ENCODE measurements around the gene THADA. TPM values are rescaled to one million over a fixed set of nuclear protein-coding genes. Genes with fewer than 3 reads are reported as not detected.
A peak's percentile ranks its signal among the peaks of the same experiment; 100 is the strongest.

The THADA gene
- total RNA-seq, 3 donors from 2014 or later (not counting 1 experiment from before 2014, with no cell fraction given): 34.1 to 35.7 (median 35.3) TPM

DNA sequence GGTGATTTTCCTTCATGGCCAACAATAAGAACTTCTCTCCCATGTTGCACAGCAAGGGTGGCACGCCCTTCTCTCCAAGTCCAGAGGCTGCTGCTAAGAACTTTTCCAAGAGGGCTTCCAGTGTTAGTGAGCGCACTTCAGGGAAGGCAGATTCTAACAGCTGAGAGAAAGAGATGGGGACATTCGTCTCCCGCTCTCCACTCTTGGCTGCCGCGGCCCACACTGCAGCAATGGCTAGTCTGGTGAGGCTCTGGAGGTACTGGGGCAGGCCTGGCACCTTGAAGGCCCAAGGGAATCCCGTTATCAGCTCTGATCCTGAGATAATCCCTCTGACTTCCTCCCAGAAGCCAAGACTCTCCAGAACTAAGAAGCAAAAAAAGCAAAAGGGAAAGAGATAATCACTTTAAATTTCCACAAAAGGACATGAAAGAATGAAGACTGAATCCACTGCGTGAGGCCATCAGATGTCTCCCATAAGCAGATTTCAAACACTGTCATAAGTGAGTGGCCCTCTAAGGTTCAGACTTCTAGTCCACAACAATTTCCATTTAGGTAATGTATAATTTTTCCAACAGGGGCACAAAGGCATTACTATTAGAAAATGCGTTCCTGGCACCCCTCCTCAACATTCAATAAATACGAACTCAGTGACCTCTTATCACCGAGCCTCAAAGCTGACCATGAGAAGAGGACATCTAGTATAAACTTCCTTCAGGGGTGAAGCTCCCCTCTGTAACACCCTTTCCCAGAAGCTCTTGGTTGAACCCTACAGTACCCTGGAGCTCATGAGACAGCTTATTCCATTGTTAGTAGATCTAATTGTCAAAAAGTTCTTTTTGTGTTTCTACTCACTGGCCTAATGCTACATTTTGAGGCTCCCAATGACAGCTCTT, 302.7 kb downstream of the THADA start:
- no peak overlapping the region for H3K27ac ChIP-seq (ENCODE audit: low read length)
- H3K4me3 Mint-ChIP-seq: no peak overlapping the region
- H3K27ac Mint-ChIP-seq: peak overlapping the region; percentile 27 to 83
- peaks cover 15% of the 10 kb centered on the region in 2 donors for H3K4me1 Mint-ChIP-seq
- intact Hi-C loops (cut with micrococcal nuclease): no loop called here
- H3K9me3 Mint-ChIP-seq: no peaks in the 10 kb centered on the region
- H3K36me3 ChIP-seq (ENCODE audit: control insufficient read depth, insufficient read depth, low read length): peaks cover 4% of the 10 kb centered on the region
- DNase-seq (no peak), ATAC-seq (no peak)
- 96% methylated on average over 11 of the region's 11 CpGs for WGBS (ENCODE audit: insufficient coverage)
- H3K4me3 ChIP-seq (ENCODE audit: low read length): no peak overlapping the region
- H3K27me3 Mint-ChIP-seq (ENCODE audit: low read depth in 2 of 2): no peaks in the 10 kb centered on the region
- TF ChIP-seq, protein P1, sequence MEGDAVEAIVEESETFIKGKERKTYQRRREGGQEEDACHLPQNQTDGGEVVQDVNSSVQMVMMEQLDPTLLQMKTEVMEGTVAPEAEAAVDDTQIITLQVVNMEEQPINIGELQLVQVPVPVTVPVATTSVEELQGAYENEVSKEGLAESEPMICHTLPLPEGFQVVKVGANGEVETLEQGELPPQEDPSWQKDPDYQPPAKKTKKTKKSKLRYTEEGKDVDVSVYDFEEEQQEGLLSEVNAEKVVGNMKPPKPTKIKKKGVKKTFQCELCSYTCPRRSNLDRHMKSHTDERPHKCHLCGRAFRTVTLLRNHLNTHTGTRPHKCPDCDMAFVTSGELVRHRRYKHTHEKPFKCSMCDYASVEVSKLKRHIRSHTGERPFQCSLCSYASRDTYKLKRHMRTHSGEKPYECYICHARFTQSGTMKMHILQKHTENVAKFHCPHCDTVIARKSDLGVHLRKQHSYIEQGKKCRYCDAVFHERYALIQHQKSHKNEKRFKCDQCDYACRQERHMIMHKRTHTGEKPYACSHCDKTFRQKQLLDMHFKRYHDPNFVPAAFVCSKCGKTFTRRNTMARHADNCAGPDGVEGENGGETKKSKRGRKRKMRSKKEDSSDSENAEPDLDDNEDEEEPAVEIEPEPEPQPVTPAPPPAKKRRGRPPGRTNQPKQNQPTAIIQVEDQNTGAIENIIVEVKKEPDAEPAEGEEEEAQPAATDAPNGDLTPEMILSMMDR (IDR thresholded peaks at IDR 0.05): no peak
- H3K36me3 Mint-ChIP-seq: no peaks in the 10 kb centered on the region
- no peaks in the 10 kb centered on the region for H3K27me3 ChIP-seq (ENCODE audit: control insufficient read depth, insufficient read depth, low read length)
- H3K4me1 ChIP-seq (ENCODE audit: control insufficient read depth, insufficient read depth, low read length): peaks cover 4% of the 10 kb centered on the region
- no peaks in the 10 kb centered on the region for H3K9me3 ChIP-seq (ENCODE audit: control insufficient read depth, insufficient read depth, low read length)

DNA sequence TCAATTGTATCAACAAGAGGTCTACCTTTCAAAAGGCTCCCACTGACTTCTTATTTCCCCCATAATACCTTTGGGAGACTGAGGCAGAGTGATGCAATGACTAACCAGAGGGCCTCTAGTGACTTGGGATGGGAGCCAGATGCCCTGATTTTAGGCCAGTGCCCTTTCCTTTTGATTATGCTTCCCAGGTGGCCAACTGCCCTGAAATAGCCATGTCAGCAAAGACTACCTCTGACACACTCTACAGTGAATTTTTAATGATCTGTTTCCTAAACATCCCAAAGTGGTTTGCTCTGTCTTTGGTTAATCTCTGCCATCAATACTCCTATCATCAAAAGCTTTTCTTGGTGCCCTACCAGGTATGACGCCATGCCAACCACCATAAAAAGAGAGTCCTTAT, 303.5 kb downstream of the THADA start:
- DNase-seq: no peak
- H3K4me3 Mint-ChIP-seq: no peak overlapping the region
- H3K36me3 ChIP-seq (ENCODE audit: control insufficient read depth, insufficient read depth, low read length): peaks cover 9% of the 10 kb centered on the region
- no peaks in the 10 kb centered on the region for H3K27me3 ChIP-seq (ENCODE audit: control insufficient read depth, insufficient read depth, low read length)
- no peaks in the 10 kb centered on the region for H3K9me3 Mint-ChIP-seq
- 100% methylated on average over 1 of the region's 1 CpG for WGBS (ENCODE audit: insufficient coverage)
- H3K9me3 ChIP-seq (ENCODE audit: control insufficient read depth, insufficient read depth, low read length): no peaks in the 10 kb centered on the region
- H3K4me1 Mint-ChIP-seq: peaks cover 15% of the 10 kb centered on the region in 2 donors
- H3K4me3 ChIP-seq (ENCODE audit: low read length): no peak overlapping the region
- H3K27ac Mint-ChIP-seq: no peak overlapping the region
- H3K4me1 ChIP-seq (ENCODE audit: control insufficient read depth, insufficient read depth, low read length): peaks cover 4% of the 10 kb centered on the region
- no peaks in the 10 kb centered on the region for H3K27me3 Mint-ChIP-seq (ENCODE audit: low read depth in 2 of 2)
- no peak overlapping the region for H3K27ac ChIP-seq (ENCODE audit: low read length)
- ATAC-seq: no peak
- H3K36me3 Mint-ChIP-seq: no peaks in the 10 kb centered on the region
- intact Hi-C loops (cut with micrococcal nuclease): no loop called here
- TF ChIP-seq, protein P1 (IDR thresholded peaks at IDR 0.05): no peak

DNA sequence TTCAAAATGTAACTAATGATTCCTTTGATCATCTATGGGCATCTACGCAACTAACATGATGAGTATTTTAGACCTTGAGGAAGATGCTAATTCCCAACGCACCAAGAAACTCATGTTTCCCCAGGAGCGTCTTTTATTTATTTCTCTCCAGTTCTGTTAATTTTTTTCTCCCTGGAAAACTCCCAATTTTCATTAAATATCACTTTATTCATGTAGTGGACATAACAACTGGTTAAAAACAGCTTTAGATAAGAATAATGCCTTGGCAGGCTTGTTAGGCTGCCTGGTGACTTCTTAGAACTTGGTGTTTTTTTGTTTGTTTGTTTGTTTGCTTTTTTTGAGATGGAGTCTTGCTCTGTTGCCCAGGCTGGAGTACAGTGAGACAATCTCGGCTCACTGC, 306.5 kb downstream of the THADA start:
- no peaks in the 10 kb centered on the region for H3K27me3 Mint-ChIP-seq (ENCODE audit: low read depth in 2 of 2)
- DNase-seq (no peak), ATAC-seq (no peak)
- H3K36me3 Mint-ChIP-seq: peaks cover 27% of the 10 kb centered on the region
- peaks cover 10% of the 10 kb centered on the region in 2 donors for H3K4me1 Mint-ChIP-seq
- TF ChIP-seq, protein P1 (IDR thresholded peaks at IDR 0.05): no peak
- peaks cover 3 to 5% of the 10 kb centered on the region in 2 donors for H3K9me3 Mint-ChIP-seq
- Histone ChIP-seq H3K27ac (ENCODE audit: low read length) (no peak overlapping the region), H3K4me3 (ENCODE audit: low read length) (no peak overlapping the region), H3K36me3 (ENCODE audit: control insufficient read depth, insufficient read depth, low read length) (peaks cover 31% of the 10 kb centered on the region), H3K27me3 (ENCODE audit: control insufficient read depth, insufficient read depth, low read length) (no peaks in the 10 kb centered on the region), H3K4me1 (ENCODE audit: control insufficient read depth, insufficient read depth, low read length) (peaks cover 2% of the 10 kb centered on the region), H3K9me3 (ENCODE audit: control insufficient read depth, insufficient read depth, low read length) (peaks cover 9% of the 10 kb centered on the region)
- intact Hi-C loops (cut with micrococcal nuclease): no loop called here
- no peak overlapping the region for H3K4me3 Mint-ChIP-seq
- no peak overlapping the region for H3K27ac Mint-ChIP-seq
- 95% methylated on average over 4 of the region's 4 CpGs for WGBS (ENCODE audit: insufficient coverage)

Data from natural killer cell (primary cell).